Embryonic facial prominence (tissue), 1 donor: ENCODE data around the gene BACH2.
"Not testable (repeated sequence)": the region's sequence is repeated elsewhere in the genome, so short reads cannot be mapped to it uniquely, and the experiment has no call there.

ENCODE experiments used
- DNase-seq: peaks from one replicate; pipeline ENCODE4 v3.0.0-alpha.2; 2016; ENCODE audit errors: extremely low spot score

The BACH2 gene

GRCh38 chr6:90302320-90302719 lies 5.7 kb upstream of the BACH2 start:
- DNase-seq = no peak

GRCh38 chr6:90301816-90302215 lies 5.2 kb upstream of the BACH2 start:
- DNase-seq = no peak

GRCh38 chr6:90298459-90299053 lies 1.9 kb upstream of the BACH2 start:
- DNase-seq = no peak

GRCh38 chr6:90297867-90298381 lies 1.3 kb upstream of the BACH2 start:
- DNase-seq = no peak

GRCh38 chr6:90297115-90297866 lies 648 bp upstream of the BACH2 start:
- no peak for DNase-seq

GRCh38 chr6:90295854-90296340 lies 746 bp downstream of the BACH2 start:
- peak; percentile 64 for DNase-seq

- no peak for DNase-seq
Observed at GRCh38 chr6:90294989-90295853, 1.4 kb downstream of the BACH2 start.

GRCh38 chr6:90294614-90294988 lies 2.0 kb downstream of the BACH2 start:
- DNase-seq = no peak

GRCh38 chr6:90294008-90294511 lies 2.6 kb downstream of the BACH2 start:
- no peak for DNase-seq

- no peak for DNase-seq
Observed at GRCh38 chr6:90293319-90293953, 3.2 kb downstream of the BACH2 start.

- no peak for DNase-seq
Observed at GRCh38 chr6:90291565-90291964, 5.1 kb downstream of the BACH2 start.

GRCh38 chr6:90290811-90291420 lies 5.7 kb downstream of the BACH2 start:
- no peak for DNase-seq

- DNase-seq = no peak
Observed at GRCh38 chr6:90289902-90290301, 6.7 kb downstream of the BACH2 start.

GRCh38 chr6:90288404-90288803 lies 8.2 kb downstream of the BACH2 start:
- no peak for DNase-seq

- DNase-seq = no peak
Observed at GRCh38 chr6:90286884-90287488, 9.7 kb downstream of the BACH2 start.

GRCh38 chr6:90285611-90286381 lies 10.8 kb downstream of the BACH2 start:
- DNase-seq = no peak

- no peak for DNase-seq
Observed at GRCh38 chr6:90285042-90285481, 11.6 kb downstream of the BACH2 start.

GRCh38 chr6:90284236-90285041 lies 12.2 kb downstream of the BACH2 start:
- DNase-seq = no peak

GRCh38 chr6:90282265-90282664 lies 14.4 kb downstream of the BACH2 start:
- not testable (repeated sequence) for DNase-seq
